ENCODE measurements around the gene SPATA20.

DNA sequence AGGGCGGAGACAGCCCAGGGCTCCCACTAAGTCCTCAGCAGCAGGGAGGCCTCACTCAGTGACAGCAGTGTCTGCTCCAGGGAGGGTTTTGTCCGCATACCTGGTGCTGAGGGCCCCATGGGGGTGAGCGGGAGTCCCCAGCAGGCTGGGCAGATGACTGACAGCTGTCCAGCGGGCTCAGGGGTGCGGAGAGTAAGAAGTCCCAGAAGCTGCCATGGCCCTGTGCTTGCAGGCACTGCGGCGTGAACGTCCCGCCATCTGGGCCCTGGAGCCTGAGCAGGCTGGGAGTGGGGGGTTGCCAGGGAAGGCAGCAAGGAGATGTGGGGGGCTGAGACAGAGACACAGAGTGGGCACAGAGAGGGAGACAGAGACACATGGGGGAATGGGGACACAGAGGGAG lies 33.7 kb downstream of the SPATA20 start:
- no peak for TF ChIP-seq POLR2A (IDR thresholded peaks at IDR 0.05)
- TF ChIP-seq, protein P1, sequence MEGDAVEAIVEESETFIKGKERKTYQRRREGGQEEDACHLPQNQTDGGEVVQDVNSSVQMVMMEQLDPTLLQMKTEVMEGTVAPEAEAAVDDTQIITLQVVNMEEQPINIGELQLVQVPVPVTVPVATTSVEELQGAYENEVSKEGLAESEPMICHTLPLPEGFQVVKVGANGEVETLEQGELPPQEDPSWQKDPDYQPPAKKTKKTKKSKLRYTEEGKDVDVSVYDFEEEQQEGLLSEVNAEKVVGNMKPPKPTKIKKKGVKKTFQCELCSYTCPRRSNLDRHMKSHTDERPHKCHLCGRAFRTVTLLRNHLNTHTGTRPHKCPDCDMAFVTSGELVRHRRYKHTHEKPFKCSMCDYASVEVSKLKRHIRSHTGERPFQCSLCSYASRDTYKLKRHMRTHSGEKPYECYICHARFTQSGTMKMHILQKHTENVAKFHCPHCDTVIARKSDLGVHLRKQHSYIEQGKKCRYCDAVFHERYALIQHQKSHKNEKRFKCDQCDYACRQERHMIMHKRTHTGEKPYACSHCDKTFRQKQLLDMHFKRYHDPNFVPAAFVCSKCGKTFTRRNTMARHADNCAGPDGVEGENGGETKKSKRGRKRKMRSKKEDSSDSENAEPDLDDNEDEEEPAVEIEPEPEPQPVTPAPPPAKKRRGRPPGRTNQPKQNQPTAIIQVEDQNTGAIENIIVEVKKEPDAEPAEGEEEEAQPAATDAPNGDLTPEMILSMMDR (IDR thresholded peaks at IDR 0.05): no peak

Measured in adrenal gland (tissue), 5 donors.